HS-27A (cell line): ENCODE measurements around the gene CACNA1B.
"Not testable (repeated sequence)": the region's sequence is repeated elsewhere in the genome, so short reads cannot be mapped to it uniquely, and the experiment has no call there.

Experiments used
- DNase-seq: peaks from one replicate; pipeline ENCODE4 v3.0.0-alpha.2; 2012; ENCODE audit warnings: low read depth, missing footprints

CACNA1B gene

GRCh38 chr9:137866226-137867141 is 11.1 kb upstream of the CACNA1B start:
- no peak for DNase-seq

DNA sequence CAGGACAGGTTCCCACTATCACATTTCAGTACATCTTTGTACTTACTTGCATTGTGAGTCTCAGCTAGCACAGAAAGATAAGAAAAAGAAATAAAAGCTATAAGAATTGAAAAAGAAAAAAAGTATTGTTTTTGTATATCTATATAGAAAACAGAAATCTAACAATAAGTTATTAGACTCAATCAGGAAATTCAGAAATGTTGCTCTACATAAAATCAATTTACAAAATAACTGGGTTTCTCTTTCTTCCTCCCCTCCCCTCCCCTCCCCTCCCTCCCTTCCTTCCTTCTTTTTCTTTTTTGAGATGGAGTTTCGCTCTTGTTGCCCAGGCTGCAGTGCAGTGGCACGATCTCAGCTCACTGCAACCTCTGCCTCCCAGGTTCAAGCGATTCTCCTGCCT is 7.2 kb upstream of the CACNA1B start:
- DNase-seq, result no peak

- no peak for DNase-seq
Observed at GRCh38 chr9:137872296-137872695, 5.3 kb upstream of the CACNA1B start.

DNA sequence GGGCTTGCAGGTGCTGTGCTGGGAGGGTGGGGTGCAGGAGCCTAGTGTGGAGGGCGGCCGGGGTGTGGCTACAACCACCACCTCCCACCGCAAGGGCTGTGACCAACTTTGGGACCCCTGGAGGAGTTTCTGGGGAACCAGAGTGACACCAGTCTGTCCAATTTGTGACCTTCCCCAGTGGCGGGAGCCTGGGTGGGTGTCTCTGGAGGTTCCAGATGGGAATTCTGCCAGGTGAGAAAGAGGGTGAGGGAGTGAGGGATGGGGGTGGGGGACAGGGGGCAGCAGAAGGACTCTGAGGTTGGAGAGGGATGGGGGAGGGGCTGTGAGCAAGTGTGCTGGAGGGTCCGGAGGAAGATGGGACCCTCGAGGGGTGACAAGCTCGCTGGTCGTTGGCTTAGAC is 4.2 kb upstream of the CACNA1B start:
- no peak for DNase-seq

- no peak for DNase-seq
Observed at GRCh38 chr9:137873858-137874362, 3.7 kb upstream of the CACNA1B start.

DNA sequence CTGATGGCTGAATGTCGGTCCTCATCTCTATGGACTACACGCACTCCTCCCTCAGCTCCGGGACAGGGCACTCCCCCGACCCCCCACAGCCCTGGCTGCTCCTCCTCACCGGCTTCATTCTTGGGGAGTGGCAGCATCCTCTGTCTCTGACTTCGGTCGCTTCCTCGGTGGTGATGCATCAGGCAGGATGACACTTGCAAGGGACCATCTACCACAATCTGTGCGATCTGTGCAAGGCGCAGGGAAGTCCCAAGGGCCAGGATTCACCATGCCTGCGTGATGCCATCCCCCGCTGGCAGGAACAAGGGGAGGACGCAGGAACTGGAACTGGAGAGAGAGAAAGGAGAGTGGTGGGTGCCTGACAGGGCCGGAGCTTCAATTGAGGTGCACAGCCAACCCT is 2.2 kb upstream of the CACNA1B start:
- no peak for DNase-seq

- DNase-seq, result no peak
Observed at GRCh38 chr9:137875846-137876245, 1.7 kb upstream of the CACNA1B start.

GRCh38 chr9:137876269-137876668 is 1.3 kb upstream of the CACNA1B start:
- no peak for DNase-seq

GRCh38 chr9:137876781-137877386 is 698 bp upstream of the CACNA1B start:
- no peak for DNase-seq

DNA sequence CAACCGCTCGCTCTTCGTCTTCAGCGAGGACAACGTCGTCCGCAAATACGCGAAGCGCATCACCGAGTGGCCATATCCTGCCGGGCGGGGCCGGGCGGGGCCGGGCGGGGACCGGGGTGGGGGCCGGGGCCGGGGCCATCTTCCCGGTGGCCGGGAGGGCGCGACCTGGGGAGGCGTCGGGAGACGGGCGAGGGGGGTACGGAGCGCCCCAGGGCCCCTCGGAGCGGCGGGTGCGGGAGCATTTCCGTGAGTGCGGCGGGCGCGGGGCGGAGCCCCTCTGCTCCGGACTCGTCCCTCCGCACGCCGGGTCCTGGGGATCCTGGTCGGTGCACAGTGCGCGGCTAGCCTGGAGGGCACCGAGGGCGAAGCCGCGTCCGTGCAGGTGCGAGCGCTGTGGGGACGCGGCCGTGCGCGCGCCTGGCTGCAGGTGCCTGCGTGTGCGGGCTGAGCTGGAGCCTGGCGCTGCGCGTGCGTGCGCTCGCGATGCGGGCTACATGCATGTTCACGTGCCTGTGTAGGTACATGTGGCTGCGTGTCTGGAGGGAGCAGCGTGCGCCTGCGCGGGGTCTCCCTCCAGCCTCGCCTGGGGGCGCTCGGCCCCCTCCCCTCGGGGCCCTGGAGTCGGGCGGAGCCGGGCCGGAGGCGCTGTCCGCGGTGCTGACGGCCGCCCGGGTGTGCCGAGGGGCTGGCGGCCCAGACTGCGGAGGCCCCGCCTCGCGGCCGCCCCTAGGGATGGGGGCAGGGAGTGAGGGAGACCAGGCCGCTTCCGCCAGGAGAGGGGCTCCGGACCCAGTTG is 762 bp downstream of the CACNA1B start:
- DNase-seq, result no peak

- DNase-seq, result no peak
Observed at GRCh38 chr9:137879052-137879451, 1.5 kb downstream of the CACNA1B start.

DNA sequence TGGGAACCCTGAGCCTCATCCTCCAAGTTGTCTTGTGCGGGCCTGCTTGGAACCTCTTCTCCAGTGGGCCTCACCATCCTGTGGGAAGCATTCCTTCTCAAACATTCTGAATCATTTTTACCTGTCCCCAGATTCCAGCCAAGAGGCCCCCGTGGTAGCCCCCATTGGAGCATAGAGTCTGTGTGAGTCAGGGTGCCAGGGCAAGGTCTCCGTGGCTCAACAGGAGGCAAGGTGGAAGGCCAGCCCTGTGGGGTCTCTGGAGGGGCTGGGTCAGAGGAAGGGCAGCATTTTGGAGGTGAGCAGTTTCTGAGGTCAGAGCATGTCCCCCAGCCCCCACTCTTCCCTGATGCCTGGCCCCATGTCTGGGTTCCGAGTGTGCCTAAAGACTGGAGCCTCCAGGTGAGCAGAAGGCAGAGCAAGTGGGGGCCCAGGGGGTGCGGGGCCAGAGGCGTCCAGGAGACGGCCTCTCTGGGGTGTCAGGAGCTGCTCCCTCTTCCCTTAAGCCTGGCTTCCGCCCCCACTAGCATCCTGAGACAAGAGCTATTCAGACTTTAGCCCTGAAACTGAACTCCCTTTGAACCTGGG is 2.1 kb downstream of the CACNA1B start:
- DNase-seq, result no peak

GRCh38 chr9:137880160-137880975 is 2.8 kb downstream of the CACNA1B start:
- no peak for DNase-seq

- DNase-seq, result no peak
Observed at GRCh38 chr9:137880976-137881530, 3.5 kb downstream of the CACNA1B start.

- no peak for DNase-seq
Observed at GRCh38 chr9:137881591-137882505, 4.3 kb downstream of the CACNA1B start.

DNA sequence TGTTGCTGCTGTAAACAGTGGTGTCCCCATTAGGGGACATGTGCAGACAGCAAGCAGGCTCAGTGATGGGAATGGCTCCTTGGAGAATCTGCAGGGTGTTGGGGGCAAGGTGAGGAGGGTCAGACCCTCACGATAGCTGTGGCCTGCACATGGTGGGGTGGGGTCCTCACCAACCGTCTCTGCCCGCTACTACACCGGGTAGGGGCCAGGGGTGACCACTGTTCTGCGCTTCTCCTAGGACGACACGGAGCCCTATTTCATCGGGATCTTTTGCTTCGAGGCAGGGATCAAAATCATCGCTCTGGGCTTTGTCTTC is 4.9 kb downstream of the CACNA1B start:
- DNase-seq, result no peak

DNA sequence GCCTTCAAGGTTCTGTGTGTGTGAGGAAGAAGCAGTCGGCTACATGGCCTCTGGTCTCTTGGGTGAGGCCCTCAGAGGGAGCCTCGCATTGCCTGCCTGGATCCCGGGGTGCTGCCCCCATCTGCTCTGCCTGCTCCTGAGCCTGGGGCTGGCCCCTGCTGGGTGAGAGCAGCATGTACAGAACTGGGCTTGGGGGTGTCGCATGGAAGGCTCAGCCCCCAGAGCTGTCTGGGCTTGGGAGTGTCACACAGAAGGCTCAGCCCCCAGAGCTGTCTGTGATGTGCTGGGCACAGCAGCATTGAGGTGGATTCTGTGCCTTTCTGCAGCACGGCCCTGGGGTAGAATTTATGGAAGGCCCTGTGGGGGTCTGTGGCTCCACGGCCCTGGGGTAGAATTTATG is 6.4 kb downstream of the CACNA1B start:
- not testable (repeated sequence) for DNase-seq

GRCh38 chr9:137884547-137884946 is 7.0 kb downstream of the CACNA1B start:
- DNase-seq, result not testable (repeated sequence)

- not testable (repeated sequence) for DNase-seq
Observed at GRCh38 chr9:137885121-137885520, 7.5 kb downstream of the CACNA1B start.

DNA sequence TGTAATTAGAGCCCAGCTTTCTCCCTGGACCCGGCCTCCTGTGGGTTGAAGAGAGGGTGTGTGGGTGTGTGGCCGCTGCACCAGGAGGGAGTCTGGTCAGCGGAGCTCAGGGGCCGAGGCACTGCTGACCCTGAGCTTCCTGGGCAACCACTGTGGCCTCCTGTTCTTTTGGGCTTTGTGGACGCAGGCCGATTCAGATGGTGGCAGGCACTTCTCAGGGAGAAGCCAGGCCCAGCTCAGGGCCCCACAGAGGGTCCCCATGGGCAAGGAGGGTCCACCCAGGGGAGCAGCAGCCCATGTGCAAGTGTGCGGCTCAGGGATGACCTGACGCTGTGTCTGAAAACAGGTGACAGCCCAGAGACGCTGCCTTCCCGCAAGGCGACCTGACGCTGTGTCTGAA is 11.0 kb downstream of the CACNA1B start:
- not testable (repeated sequence) for DNase-seq
